SK-N-MC (cell line): ENCODE results near the gene GON4L.

Experiments used
- EZH2 ChIP-seq: fragments of 200-600 bp; sonication (generic); IDR thresholded peaks from one replicate; pipeline ENCODE4 v1.6.1; 2017; ENCODE audit warnings: antibody characterized with exemption
- FOXP2 ChIP-seq: optimal IDR thresholded peaks from 2 replicates; pipeline ENCODE3; 2011; ENCODE audit warnings: mild to moderate bottlenecking, moderate library complexity; ENCODE audit not compliant: insufficient read depth; ENCODE audit errors: extremely low read length, control extremely low read depth

- TF ChIP-seq FOXP2: no peak
- no peak for TF ChIP-seq EZH2
These were observed 21.5 kb downstream of the GON4L start for GRCh38 chr1:155835548-155835947.
